Fibroblast of lung (primary cell): Measurements from ENCODE around the gene ZNF334.

Source experiments
- EZH2 ChIP-seq: IDR thresholded peaks from 2 replicates; pipeline ENCODE4 v1.5.1; 2012; ENCODE audit warnings: low read length, control low read depth, mild to moderate bottlenecking; ENCODE audit errors: missing control alignments
- TF ChIP-seq, protein P1 (sequence below), 2 donors: IDR thresholded peaks in 1 of 2; conservative IDR thresholded peaks in 1 of 2; 1 replicate in 1 of 2; 2 replicates in 1 of 2; pipeline ENCODE4 v1.5.1; 2011 to 2012; ENCODE audit warnings: low read length in 2 of 2, control low read depth in 1 of 2, inconsistent platforms in 1 of 2, low read depth in 1 of 2, mild to moderate bottlenecking in 1 of 2

DNA sequence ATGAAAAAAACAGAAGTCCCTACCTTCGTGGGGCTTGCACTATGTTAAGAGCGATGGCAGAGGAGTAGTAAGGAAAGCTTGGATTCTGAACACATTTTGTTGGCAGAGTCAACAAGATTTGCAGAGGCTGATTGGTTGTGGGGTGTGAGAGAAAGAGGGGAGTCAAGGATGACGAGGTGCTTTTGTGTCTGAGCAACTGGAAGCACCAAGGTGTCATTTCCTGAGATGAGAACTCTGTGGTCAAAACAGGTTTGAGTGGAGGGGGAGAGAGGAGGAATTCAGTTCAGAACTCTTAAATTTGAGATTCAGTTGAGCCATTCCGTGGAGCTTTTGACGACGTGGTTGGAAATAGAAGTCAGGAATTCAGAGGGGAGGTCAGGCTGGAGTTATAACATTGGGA lies 33.6 kb upstream of the ZNF334 start:
- TF ChIP-seq, protein P1, sequence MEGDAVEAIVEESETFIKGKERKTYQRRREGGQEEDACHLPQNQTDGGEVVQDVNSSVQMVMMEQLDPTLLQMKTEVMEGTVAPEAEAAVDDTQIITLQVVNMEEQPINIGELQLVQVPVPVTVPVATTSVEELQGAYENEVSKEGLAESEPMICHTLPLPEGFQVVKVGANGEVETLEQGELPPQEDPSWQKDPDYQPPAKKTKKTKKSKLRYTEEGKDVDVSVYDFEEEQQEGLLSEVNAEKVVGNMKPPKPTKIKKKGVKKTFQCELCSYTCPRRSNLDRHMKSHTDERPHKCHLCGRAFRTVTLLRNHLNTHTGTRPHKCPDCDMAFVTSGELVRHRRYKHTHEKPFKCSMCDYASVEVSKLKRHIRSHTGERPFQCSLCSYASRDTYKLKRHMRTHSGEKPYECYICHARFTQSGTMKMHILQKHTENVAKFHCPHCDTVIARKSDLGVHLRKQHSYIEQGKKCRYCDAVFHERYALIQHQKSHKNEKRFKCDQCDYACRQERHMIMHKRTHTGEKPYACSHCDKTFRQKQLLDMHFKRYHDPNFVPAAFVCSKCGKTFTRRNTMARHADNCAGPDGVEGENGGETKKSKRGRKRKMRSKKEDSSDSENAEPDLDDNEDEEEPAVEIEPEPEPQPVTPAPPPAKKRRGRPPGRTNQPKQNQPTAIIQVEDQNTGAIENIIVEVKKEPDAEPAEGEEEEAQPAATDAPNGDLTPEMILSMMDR (conservative IDR thresholded peaks at IDR 0.05 in 1 of 2, IDR thresholded peaks at IDR 0.05 in 1 of 2; ENCODE audit: low read depth in 1 of 2, low read length in 2 of 2): no peak
- no peak for TF ChIP-seq EZH2
